ENCODE data around the gene ENTPD8. TPM values are rescaled to one million over a fixed set of nuclear protein-coding genes. Genes with fewer than 3 reads are reported as not detected.

ENTPD8 gene
- total and polyA plus RNA-seq, 5 donors from 2014 or later, result not detected

DNA sequence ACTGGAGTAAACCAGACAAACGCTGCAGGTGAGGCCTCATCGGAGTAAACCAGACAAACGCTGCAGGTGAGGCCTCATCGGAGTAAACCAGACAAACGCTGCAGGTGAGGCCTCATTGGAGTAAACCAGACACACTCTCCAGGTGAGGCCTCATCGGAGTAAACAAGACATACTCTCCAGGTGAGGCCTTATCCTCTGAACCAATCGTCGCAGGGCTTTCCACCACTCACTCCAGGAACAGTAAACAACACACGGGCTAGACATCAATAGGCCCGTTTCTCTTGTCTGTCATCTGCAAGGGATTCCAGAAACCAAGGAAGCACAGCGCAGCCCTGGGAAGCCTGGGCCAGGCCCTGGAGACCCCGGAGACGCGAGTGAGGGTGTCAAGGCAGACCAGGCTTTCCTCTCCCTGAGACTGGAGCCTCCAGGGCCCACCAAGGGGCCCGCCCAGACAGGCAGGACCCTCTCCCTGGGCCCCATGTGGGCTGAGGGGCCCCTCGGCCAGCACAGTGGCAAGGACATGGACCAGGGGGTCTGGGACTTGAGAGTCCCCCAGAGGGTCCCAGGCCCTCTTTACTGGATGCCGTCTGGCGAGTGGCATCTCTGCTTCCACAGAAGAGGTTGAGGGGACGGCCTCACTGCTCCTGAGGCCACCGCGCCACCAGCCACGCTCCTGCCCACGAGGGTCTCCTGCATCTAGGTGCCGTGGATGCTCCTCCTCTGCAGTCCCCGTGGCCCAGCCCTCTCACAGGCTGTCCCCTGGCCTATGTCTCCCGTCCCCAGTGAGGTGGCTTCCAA is 44.4 kb upstream of the ENTPD8 start:
- no peaks in the 10 kb centered on the region for H3K4me1 ChIP-seq (ENCODE audit: control insufficient read depth, insufficient read depth, low read length, poor library complexity, severe bottlenecking)
- H3K36me3 Mint-ChIP-seq, result no peaks in the 10 kb centered on the region
- no peak overlapping the region for H3K27ac ChIP-seq (ENCODE audit: insufficient read depth, low read length, poor library complexity, severe bottlenecking)
- H3K9me3 Mint-ChIP-seq, result peaks cover 0 to 2% (median 0%) of the 10 kb centered on the region in 7 donors
- no peaks in the 10 kb centered on the region for H3K9me3 ChIP-seq (ENCODE audit: control insufficient read depth in 2 of 2, low read length in 2 of 2)
- no peaks in the 10 kb centered on the region for H3K27me3 ChIP-seq (ENCODE audit: control insufficient read depth, insufficient read depth, low read length)
- peaks cover 0 to 2% (median 0%) of the 10 kb centered on the region in 4 donors for H3K4me1 Mint-ChIP-seq
- H3K27me3 Mint-ChIP-seq, result peaks cover 5% of the 10 kb centered on the region
- H3K27ac Mint-ChIP-seq, result no peak overlapping the region
- H3K36me3 ChIP-seq (ENCODE audit: control insufficient read depth, insufficient read depth, low read length), result no peaks in the 10 kb centered on the region
- no peak for ATAC-seq (ENCODE audit: low read depth in 2 of 2)
- no peak for DNase-seq
- H3K4me3 Mint-ChIP-seq, result no peak overlapping the region
- H3K4me3 ChIP-seq (ENCODE audit: low read depth, low read length), result no peak overlapping the region

DNA sequence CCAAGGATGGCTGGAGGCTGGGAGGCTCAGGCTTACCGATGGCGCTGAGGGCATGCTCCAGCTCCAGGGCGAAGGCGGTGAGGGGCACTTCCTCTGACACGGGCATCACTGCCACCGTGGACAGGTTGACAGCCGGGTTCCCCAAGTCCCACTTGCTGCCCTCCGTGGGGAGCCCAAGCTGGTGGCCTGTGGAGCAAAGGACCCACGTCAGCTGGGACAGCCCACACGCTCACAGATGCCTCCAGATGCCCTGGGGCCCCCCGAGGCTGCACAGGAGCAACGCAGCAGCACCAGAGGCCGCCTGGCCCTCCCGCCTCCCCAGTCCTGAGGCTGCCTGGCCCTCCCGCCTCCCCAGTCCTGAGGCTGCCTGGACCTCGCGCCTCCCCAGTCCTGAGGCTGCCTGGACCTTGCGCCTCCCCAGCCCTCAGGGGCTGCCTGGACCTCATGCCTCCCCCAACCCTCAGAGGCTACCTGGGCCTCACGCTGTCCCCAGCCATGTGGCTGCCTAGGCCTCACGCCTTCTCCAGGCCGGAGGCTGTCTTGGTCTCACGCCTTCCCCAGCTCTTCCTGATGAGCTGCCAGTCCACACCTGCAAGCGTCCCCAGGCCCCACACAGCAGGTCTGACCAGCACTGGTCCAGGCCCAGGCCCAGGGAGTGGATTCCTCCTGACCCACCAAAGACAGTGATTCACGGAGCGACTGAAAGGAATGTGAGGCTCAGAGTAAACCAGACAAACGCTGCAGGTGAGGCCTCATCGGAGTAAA is 43.6 kb upstream of the ENTPD8 start:
- Mint-ChIP-seq H3K4me3 (no peak overlapping the region), H3K9me3 (peaks cover 0 to 2% (median 0%) of the 10 kb centered on the region in 7 donors), H3K36me3 (no peaks in the 10 kb centered on the region), H3K27ac (no peak overlapping the region), H3K4me1 (no peaks in the 10 kb centered on the region), H3K27me3 (peaks cover 5% of the 10 kb centered on the region)
- no peak overlapping the region for H3K27ac ChIP-seq (ENCODE audit: insufficient read depth, low read length, poor library complexity, severe bottlenecking)
- no peak for ATAC-seq (ENCODE audit: low read depth in 2 of 2)
- no peaks in the 10 kb centered on the region for H3K27me3 ChIP-seq (ENCODE audit: control insufficient read depth, insufficient read depth, low read length)
- H3K4me1 ChIP-seq (ENCODE audit: control insufficient read depth, insufficient read depth, low read length, poor library complexity, severe bottlenecking), result no peaks in the 10 kb centered on the region
- no peak for DNase-seq
- no peaks in the 10 kb centered on the region for H3K36me3 ChIP-seq (ENCODE audit: control insufficient read depth, insufficient read depth, low read length)
- H3K4me3 ChIP-seq (ENCODE audit: low read depth, low read length), result no peak overlapping the region
- no peaks in the 10 kb centered on the region for H3K9me3 ChIP-seq (ENCODE audit: control insufficient read depth in 2 of 2, low read length in 2 of 2)

DNA sequence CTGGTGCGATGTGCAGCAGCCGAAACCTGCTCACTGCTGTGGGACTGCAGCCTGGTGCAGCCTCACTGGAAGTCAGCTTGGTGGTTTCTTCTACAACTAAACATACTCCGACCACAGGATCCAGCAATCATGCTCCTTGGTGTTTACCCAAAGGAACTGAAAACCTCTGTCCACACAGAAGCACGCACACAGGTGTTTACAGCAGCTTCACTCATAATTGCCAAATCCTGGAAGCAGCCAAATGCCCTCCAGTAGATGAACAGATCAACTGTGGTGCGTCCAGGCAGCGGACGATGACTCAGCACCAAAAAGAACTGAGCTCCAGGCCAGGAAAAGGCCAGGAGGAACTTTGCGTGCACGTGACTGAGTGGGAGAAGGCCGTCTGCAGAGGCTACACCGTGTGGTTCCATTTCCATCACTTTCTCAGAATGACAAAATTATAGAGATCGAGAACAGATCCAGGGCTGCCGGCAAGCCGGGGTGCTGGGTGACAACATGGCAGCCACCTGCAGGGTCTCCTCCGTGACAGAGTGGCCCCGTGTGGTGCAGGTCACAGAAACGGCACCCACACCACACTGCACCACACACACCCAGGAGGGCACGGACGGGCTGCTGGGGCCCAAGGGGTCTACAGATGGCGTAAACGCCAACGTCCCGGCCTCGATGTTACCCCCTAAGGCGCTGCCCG is 41.1 kb upstream of the ENTPD8 start:
- H3K27me3 ChIP-seq (ENCODE audit: control insufficient read depth, insufficient read depth, low read length), result no peaks in the 10 kb centered on the region
- Mint-ChIP-seq H3K27ac (peak overlapping the region in 1 of 3 donors; percentile 41), H3K27me3 (peaks cover 5% of the 10 kb centered on the region), H3K9me3 (peaks cover 0 to 2% (median 0%) of the 10 kb centered on the region in 7 donors), H3K4me3 (no peak overlapping the region), H3K4me1 (no peaks in the 10 kb centered on the region), H3K36me3 (no peaks in the 10 kb centered on the region)
- H3K36me3 ChIP-seq (ENCODE audit: control insufficient read depth, insufficient read depth, low read length), result no peaks in the 10 kb centered on the region
- no peak for DNase-seq
- H3K4me1 ChIP-seq (ENCODE audit: control insufficient read depth, insufficient read depth, low read length, poor library complexity, severe bottlenecking), result no peaks in the 10 kb centered on the region
- H3K9me3 ChIP-seq (ENCODE audit: control insufficient read depth in 2 of 2, low read length in 2 of 2), result no peaks in the 10 kb centered on the region
- no peak overlapping the region for H3K27ac ChIP-seq (ENCODE audit: insufficient read depth, low read length, poor library complexity, severe bottlenecking)
- peak in 1 of 2 donors; percentile 18 for ATAC-seq (ENCODE audit: low read depth in 2 of 2)
- H3K4me3 ChIP-seq (ENCODE audit: low read depth, low read length), result no peak overlapping the region

DNA sequence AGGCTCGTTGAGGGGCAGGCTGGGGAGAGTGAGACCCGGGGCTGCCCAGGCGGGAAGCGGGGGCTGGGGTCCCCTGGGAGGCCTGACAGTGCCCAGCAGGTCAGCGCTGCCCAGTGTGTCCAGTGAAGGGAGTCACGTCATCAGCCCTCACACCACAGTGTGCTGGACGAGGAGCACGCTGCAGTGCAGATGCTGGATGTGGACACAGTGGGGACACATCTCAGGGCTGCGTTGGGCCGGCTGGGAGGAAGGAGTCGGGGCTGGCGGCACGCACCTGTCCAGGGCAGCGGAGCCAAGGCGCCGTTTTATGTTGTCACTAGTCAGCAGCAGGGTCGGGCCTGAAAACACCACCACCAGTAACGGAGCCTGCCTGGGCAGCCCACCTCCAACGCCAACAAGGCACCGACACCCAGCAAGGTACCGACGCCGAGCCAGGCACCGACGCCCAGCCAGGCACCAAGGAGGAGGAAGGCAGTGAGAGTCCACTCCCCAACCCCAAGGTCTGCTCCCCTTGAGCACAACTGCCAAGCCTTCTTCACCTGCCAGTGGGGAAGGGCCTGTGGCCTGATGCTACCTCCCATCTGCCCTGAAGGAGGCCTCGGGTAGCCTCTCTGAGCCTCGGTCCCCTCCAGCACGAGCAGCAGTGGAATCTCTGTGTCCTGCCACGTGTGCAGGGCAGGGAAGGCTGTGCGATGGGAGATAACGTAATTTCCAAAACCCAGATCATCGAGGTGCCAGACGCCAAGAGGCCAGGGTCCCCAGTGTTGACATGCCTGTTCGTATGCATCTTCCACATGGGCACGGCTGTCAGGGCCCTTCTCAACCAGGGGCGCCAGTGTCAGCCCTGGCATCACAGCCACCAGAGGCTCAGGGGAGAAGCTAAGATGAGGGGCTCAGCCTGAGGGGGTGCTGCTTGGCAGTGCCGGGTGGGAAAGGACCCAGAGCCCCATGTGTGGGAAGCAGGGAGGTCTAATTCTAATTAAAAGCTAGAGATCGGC is 39.8 kb upstream of the ENTPD8 start:
- no peak overlapping the region for H3K4me3 ChIP-seq (ENCODE audit: low read depth, low read length)
- Mint-ChIP-seq H3K27ac (peak overlapping the region in 2 of 3 donors; percentile 41 to 86), H3K36me3 (peaks cover 2% of the 10 kb centered on the region), H3K4me1 (peaks cover 0 to 3% (median 0%) of the 10 kb centered on the region in 4 donors), H3K4me3 (no peak overlapping the region), H3K27me3 (peaks cover 5% of the 10 kb centered on the region), H3K9me3 (peaks cover 0 to 4% (median 2%) of the 10 kb centered on the region in 7 donors)
- no peak overlapping the region for H3K27ac ChIP-seq (ENCODE audit: insufficient read depth, low read length, poor library complexity, severe bottlenecking)
- H3K27me3 ChIP-seq (ENCODE audit: control insufficient read depth, insufficient read depth, low read length), result no peaks in the 10 kb centered on the region
- H3K36me3 ChIP-seq (ENCODE audit: control insufficient read depth, insufficient read depth, low read length), result no peaks in the 10 kb centered on the region
- no peak for ATAC-seq (ENCODE audit: low read depth in 2 of 2)
- no peak for DNase-seq
- peaks cover 5 to 7% of the 10 kb centered on the region in 2 experiments for H3K9me3 ChIP-seq (ENCODE audit: control insufficient read depth in 2 of 2, low read length in 2 of 2)
- H3K4me1 ChIP-seq (ENCODE audit: control insufficient read depth, insufficient read depth, low read length, poor library complexity, severe bottlenecking), result no peaks in the 10 kb centered on the region

DNA sequence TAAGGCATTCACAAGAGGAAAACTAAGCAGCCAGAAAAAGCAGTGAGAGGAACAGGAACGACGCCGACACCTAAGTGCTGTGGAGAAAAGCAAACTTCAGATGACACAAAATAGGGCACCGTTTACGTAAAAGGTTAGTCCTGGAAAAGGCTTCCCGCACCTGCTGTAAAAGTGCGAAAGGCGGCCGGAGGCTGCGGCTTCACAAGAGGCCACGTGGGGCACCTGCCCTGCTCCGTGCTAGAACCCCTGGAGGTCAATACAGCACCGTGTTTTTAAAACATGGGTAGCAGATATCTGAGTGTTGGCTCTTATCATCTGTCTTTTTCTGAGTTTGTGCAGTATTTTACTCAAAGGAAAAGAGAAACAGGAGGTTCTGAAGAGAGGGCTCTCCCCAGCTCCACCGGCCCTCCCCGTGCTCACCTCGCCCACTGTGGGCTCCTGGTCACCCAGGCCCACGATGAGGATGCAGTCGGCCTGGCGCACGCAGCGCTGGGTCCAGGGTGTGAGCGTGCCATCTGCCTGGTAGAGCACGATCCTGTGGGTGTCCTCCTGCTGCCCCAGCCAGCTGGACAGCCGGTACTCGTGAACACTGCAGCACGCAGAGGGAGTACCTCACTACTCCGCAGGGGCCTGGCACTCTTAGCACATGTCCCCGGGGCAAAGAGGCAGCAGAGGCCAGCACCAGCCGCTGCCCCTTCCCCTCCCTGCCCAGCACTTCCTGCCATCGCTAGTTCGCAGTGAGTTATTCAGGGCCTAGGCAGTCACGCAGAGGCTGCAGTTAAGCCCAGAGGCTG is 38.9 kb upstream of the ENTPD8 start:
- Mint-ChIP-seq H3K27me3 (peaks cover 5% of the 10 kb centered on the region), H3K9me3 (peaks cover 0 to 9% (median 4%) of the 10 kb centered on the region in 7 donors), H3K27ac (no peak overlapping the region), H3K4me1 (peaks cover 0 to 7% (median 0%) of the 10 kb centered on the region in 4 donors), H3K36me3 (peaks cover 6% of the 10 kb centered on the region), H3K4me3 (no peak overlapping the region)
- ATAC-seq (ENCODE audit: low read depth in 2 of 2) (no peak), DNase-seq (no peak)
- no peak overlapping the region for H3K4me3 ChIP-seq (ENCODE audit: low read depth, low read length)
- H3K36me3 ChIP-seq (ENCODE audit: control insufficient read depth, insufficient read depth, low read length), result no peaks in the 10 kb centered on the region
- H3K4me1 ChIP-seq (ENCODE audit: control insufficient read depth, insufficient read depth, low read length, poor library complexity, severe bottlenecking), result no peaks in the 10 kb centered on the region
- peaks cover 11 to 16% of the 10 kb centered on the region in 2 experiments for H3K9me3 ChIP-seq (ENCODE audit: control insufficient read depth in 2 of 2, low read length in 2 of 2)
- no peaks in the 10 kb centered on the region for H3K27me3 ChIP-seq (ENCODE audit: control insufficient read depth, insufficient read depth, low read length)
- H3K27ac ChIP-seq (ENCODE audit: insufficient read depth, low read length, poor library complexity, severe bottlenecking), result no peak overlapping the region

DNA sequence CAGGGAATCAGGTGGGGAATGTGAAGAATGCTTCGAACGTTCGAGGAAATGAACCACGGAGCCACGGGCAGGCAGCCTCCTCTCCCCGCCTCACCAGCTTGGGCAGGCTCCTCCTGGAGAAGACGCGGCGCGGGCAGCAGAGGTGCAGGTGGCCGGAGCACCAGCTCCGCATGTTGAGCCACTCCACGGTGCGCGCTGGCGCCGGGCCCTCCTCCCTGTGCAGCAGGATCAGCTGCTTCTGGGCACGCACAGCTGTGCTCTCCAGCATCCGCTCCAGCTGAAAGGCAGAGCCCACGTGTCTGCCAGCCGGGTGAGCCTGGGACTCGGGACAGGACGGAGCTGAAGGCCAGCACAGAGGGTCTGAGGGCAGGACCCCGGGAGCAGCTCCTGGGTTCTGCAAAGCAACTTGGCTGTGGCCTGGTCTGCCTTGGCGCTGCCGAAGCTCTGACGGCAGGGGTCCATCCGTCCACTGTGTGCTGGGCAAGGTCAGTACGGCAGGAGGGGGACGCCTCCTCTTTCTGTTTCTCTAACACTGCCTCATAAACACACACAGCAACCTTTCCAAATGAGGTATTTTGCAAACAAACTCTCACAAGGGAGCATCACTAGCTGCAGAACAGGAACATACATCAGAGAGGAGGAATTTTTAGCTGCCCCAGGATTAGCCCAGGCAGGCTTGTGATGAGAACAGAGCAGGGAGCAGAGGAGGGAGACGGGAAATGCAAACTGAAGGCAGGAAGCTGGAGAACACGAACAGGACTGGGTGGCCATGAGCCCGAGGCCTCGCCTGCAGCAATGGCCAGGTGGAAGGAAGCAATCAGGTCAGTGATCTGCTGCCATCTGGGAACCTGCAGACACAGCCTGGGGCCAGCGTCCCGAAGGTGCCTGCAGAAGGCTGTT is 38.1 kb upstream of the ENTPD8 start:
- peaks cover 2 to 13% (median 5%) of the 10 kb centered on the region in 7 donors for H3K9me3 Mint-ChIP-seq
- H3K27ac Mint-ChIP-seq, result no peak overlapping the region
- Histone ChIP-seq H3K27ac (ENCODE audit: insufficient read depth, low read length, poor library complexity, severe bottlenecking) (no peak overlapping the region), H3K27me3 (ENCODE audit: control insufficient read depth, insufficient read depth, low read length) (no peaks in the 10 kb centered on the region), H3K9me3 (ENCODE audit: control insufficient read depth in 2 of 2, low read length in 2 of 2) (peaks cover 11 to 17% of the 10 kb centered on the region in 2 experiments), H3K36me3 (ENCODE audit: control insufficient read depth, insufficient read depth, low read length) (no peaks in the 10 kb centered on the region), H3K4me1 (ENCODE audit: control insufficient read depth, insufficient read depth, low read length, poor library complexity, severe bottlenecking) (no peaks in the 10 kb centered on the region), H3K4me3 (ENCODE audit: low read depth, low read length) (no peak overlapping the region)
- peaks cover 6% of the 10 kb centered on the region for H3K36me3 Mint-ChIP-seq
- ATAC-seq (ENCODE audit: low read depth in 2 of 2) (no peak), DNase-seq (no peak)
- no peak overlapping the region for H3K4me3 Mint-ChIP-seq
- H3K27me3 Mint-ChIP-seq, result peaks cover 5% of the 10 kb centered on the region
- H3K4me1 Mint-ChIP-seq, result peaks cover 0 to 7% (median 0%) of the 10 kb centered on the region in 4 donors
